Dermis microvascular lymphatic vessel endothelial cell (primary cell): Measurements from ENCODE around the gene RPAIN. TPM values are rescaled to one million over a fixed set of nuclear protein-coding genes. Genes with fewer than 3 reads are reported as not detected.

Experiments
- total RNA-seq: library from RNA; depleted of rRNA; stranded (reverse); fragments of >200 nt; gene quantifications from 2 replicates; pipeline ENCODE4 v1.2.1, GENCODE V29; 2014

Gene RPAIN
- total RNA-seq, 1 donor from 2014 or later = 33.5 TPM

Other genes starting within 250 kb of the RPAIN start
- 1.9 and 2.8 TPM in 2 replicates for gene ZNF594, start 228.3 kb upstream of the RPAIN start, total RNA-seq
- gene SCIMP, start 185.3 kb upstream of the RPAIN start, total RNA-seq = not detected in 2 replicates
- gene RABEP1, start 137.9 kb upstream of the RPAIN start, total RNA-seq = 28.2 and 32.2 TPM in 2 replicates
- gene NUP88, start 520 bp upstream of the RPAIN start, total RNA-seq = 72.4 and 94.0 TPM in 2 replicates
- 171 and 284 TPM in 2 replicates for gene C1QBP, start 19.0 kb downstream of the RPAIN start, total RNA-seq
- 9.4 and 14.2 TPM in 2 replicates for gene DHX33, start 48.8 kb downstream of the RPAIN start, total RNA-seq
- 17.4 and 21.3 TPM in 2 replicates for gene DERL2, start 66.0 kb downstream of the RPAIN start, total RNA-seq
- 13.1 and 17.2 TPM in 2 replicates for gene MIS12, start 66.4 kb downstream of the RPAIN start, total RNA-seq
- gene NLRP1, start 164.3 kb downstream of the RPAIN start, total RNA-seq = 5.4 and 5.8 TPM in 2 replicates